Stimulated activated CD4-positive, alpha-beta T cell treated with anti-CD3 and anti-CD28 coated beads, Interleukin-15, amount 100 ng/mL, for 1 hour (primary cell): ENCODE data around the gene SH2D3C.
A peak's percentile ranks its signal among the peaks of the same experiment; 100 is the strongest.

Source experiments
- DNase-seq, 2 donors: peaks; one replicate each; pipeline ENCODE4 v3.0.0-alpha.2; 2020; ENCODE audit warnings: low read depth in 1 of 2, low spot score in 1 of 2

SH2D3C gene

GRCh38 chr9:127722055-127722745, 56.3 kb downstream of the SH2D3C start:
- DNase-seq, result no peak

- no peak for DNase-seq
Observed at GRCh38 chr9:127721391-127721821, 57.1 kb downstream of the SH2D3C start.

GRCh38 chr9:127720865-127721227, 57.6 kb downstream of the SH2D3C start:
- DNase-seq, result no peak

GRCh38 chr9:127720031-127720864, 58.2 kb downstream of the SH2D3C start:
- no peak for DNase-seq

GRCh38 chr9:127717766-127718165, 60.7 kb downstream of the SH2D3C start:
- DNase-seq, result no peak

- DNase-seq, result no peak
Observed at GRCh38 chr9:127716412-127716811, 62.1 kb downstream of the SH2D3C start.

GRCh38 chr9:127715470-127716337, 62.8 kb downstream of the SH2D3C start, which contains the start of the genes PTRH1 and TTC16:
Gene PTRH1 (minus strand): TSS chr9:127715663. CDS start chr9:127715639, 24 bp downstream.
Gene TTC16 (plus strand): TSS chr9:127716079. CDS start chr9:127716146, 67 bp downstream.
- DNase-seq, result peak; percentile 88 to 95

GRCh38 chr9:127714951-127715469, 63.5 kb downstream of the SH2D3C start:
- peak in 1 of 2 donors; percentile 11 for DNase-seq

GRCh38 chr9:127714020-127714750, 64.3 kb downstream of the SH2D3C start:
- DNase-seq, result no peak

GRCh38 chr9:127712867-127713266, 65.6 kb downstream of the SH2D3C start:
- no peak for DNase-seq

GRCh38 chr9:127712371-127712770, 66.1 kb downstream of the SH2D3C start:
- DNase-seq, result no peak

- DNase-seq, result no peak
Observed at GRCh38 chr9:127711831-127712274, 66.6 kb downstream of the SH2D3C start.

GRCh38 chr9:127711226-127711701, 67.2 kb downstream of the SH2D3C start:
- no peak for DNase-seq

- DNase-seq, result no peak
Observed at GRCh38 chr9:127710204-127710783, 68.2 kb downstream of the SH2D3C start.

GRCh38 chr9:127708952-127709587, 69.4 kb downstream of the SH2D3C start:
- no peak for DNase-seq

- DNase-seq, result no peak
Observed at GRCh38 chr9:127707766-127708165, 70.7 kb downstream of the SH2D3C start.

- no peak for DNase-seq
Observed at GRCh38 chr9:127706836-127707241, 71.6 kb downstream of the SH2D3C start, which contains the start of gene CFAP157. Gene CFAP157 (plus strand): TSS chr9:127706988. CDS start chr9:127707032, 44 bp downstream.

- no peak for DNase-seq
Observed at GRCh38 chr9:127705577-127706379, 72.7 kb downstream of the SH2D3C start.
